ENCODE results near the gene PNPLA7. TPM values are rescaled to one million over a fixed set of nuclear protein-coding genes. Genes with fewer than 3 reads are reported as not detected.

The PNPLA7 gene
- total and polyA plus RNA-seq, 2 of the 8 experiments (the other 6 are each of a cell fraction or from before 2014, with no cell fraction given): 0.35 to 0.47 TPM

- CTCF ChIA-PET (ENCODE audit: partially characterized antibody): interaction anchor here (0.9 to 1.7 kb wide), 2 partner anchors 9 to 11 kb away, joined by 3 to 4 read pairs; no protein-coding TSS in a partner anchor
- Histone ChIP-seq H3K4me3 (ENCODE audit: extremely low read depth in 1 of 4, insufficient read depth in 2 of 4, low read depth in 3 of 4, low read length in 4 of 4) (no peak overlapping the region), H2BK20ac (ENCODE audit: low read length) (no peak overlapping the region), H3K4me1 (replicated peaks in 1 of 4; ENCODE audit: control insufficient read depth in 3 of 4, insufficient read depth in 4 of 4, low read length in 3 of 4) (no peaks in the 10 kb centered on the region; a peak in 1 of 7 replicates), H3K23ac (ENCODE audit: insufficient read length) (no peak overlapping the region), H3K14ac (ENCODE audit: insufficient read length) (no peak overlapping the region), H3K18ac (ENCODE audit: extremely low read depth, low read length) (no peak overlapping the region), H2BK5ac (ENCODE audit: low read depth, low read length) (no peak overlapping the region), H3K23me2 (ENCODE audit: low read depth, low read length) (no peaks in the 10 kb centered on the region), H3K27me3 (replicated peaks in 1 of 4; ENCODE audit: control insufficient read depth in 3 of 4, extremely low read depth in 1 of 4, insufficient read depth in 3 of 4, low read length in 3 of 4) (no peaks in the 10 kb centered on the region), H3K9me3 (ENCODE audit: insufficient read depth in 2 of 2, low read depth in 1 of 2, low read length in 1 of 2) (peaks cover 7 to 12% of the 10 kb centered on the region in 2 experiments; a peak in 3 of 4 replicates), H2BK120ac (replicated peaks; ENCODE audit: low read depth, low read length) (no peak overlapping the region), H2BK12ac (ENCODE audit: low read depth, low read length) (no peak overlapping the region), H2BK15ac (ENCODE audit: low read length) (no peak overlapping the region), H3K79me2 (ENCODE audit: control insufficient read depth in 1 of 2, insufficient read depth in 2 of 2, low read length in 2 of 2) (no peaks in the 10 kb centered on the region), H3K27ac (ENCODE audit: low read depth, low read length) (no peak overlapping the region), H3K4me2 (ENCODE audit: insufficient read depth in 1 of 2, low read depth in 2 of 2, low read length in 2 of 2) (no peak overlapping the region), H3K79me1 (ENCODE audit: low read depth, low read length) (no peaks in the 10 kb centered on the region), H2AK5ac (ENCODE audit: low read depth, low read length) (no peak overlapping the region), H3K4ac (replicated peaks; ENCODE audit: insufficient read length, low read depth, low read length) (no peak overlapping the region), H2AFZ (ENCODE audit: low read length) (no peak overlapping the region), H4K91ac (replicated peaks; ENCODE audit: insufficient read length, low read length) (no peak overlapping the region), H3K36me3 (ENCODE audit: control insufficient read depth in 2 of 4, insufficient read depth in 4 of 4, low read length in 3 of 4) (no peaks in the 10 kb centered on the region), H3K56ac (replicated peaks; ENCODE audit: insufficient read length, low read depth, low read length) (no peak overlapping the region), H4K8ac (ENCODE audit: extremely low read depth, insufficient read depth, low read length) (peak overlapping the region; percentile 68; the same call in 1 of the 2 replicates), H4K5ac (ENCODE audit: insufficient read length, low read depth, low read length) (no peak overlapping the region), H3K9ac (replicated peaks in 1 of 4; ENCODE audit: extremely low read depth in 1 of 4, low read depth in 3 of 4, low read length in 3 of 4) (no peak overlapping the region), H4K20me1 (replicated peaks in 1 of 2; ENCODE audit: control insufficient read depth in 1 of 2, insufficient read depth in 2 of 2, low read length in 2 of 2) (peaks cover 0 to 1% of the 10 kb centered on the region in 2 experiments)
- DNase-seq (ENCODE audit: low read depth in 1 of 2, low spot score in 2 of 2): no peak
- no peak for FAIRE-seq
- POLR2A ChIA-PET (ENCODE audit: partially characterized antibody): interaction anchor here (2.5 kb wide), 1 partner anchor 9 kb away, joined by 7 read pairs; the partner anchor contains the start of gene MRPL41
- 93% methylated on average over 20 of the region's 25 CpGs; no CpG with 5 or more reads in 1 of the 2 experiments for WGBS, 2 experiments (ENCODE audit: extremely low coverage in 1 of 2, insufficient coverage in 1 of 2, insufficient read length in 1 of 2, insufficient replicate concordance in 2 of 2, low coverage in 1 of 2, low lambda C conversion rate in 2 of 2, missing lambda C conversion rate in 1 of 2)
- no peak for TF ChIP-seq SIN3A (conservative IDR thresholded peaks at IDR 0.05 in 1 of 2, IDR thresholded peaks at IDR 0.05 in 1 of 2; ENCODE audit: low read depth in 1 of 2, low read length in 2 of 2)
- no peak for TF ChIP-seq MAFK (IDR thresholded peaks at IDR 0.05; ENCODE audit: low read depth, low read length)
- TF ChIP-seq SP2 (IDR thresholded peaks at IDR 0.05; ENCODE audit: low read length): no peak
- no peak for TF ChIP-seq TEAD4 (IDR thresholded peaks at IDR 0.05; ENCODE audit: low read depth, low read length)
- no peak for TF ChIP-seq FOSL1 (IDR thresholded peaks at IDR 0.05; ENCODE audit: insufficient read depth, low read depth, low read length)
- TF ChIP-seq, protein P1, sequence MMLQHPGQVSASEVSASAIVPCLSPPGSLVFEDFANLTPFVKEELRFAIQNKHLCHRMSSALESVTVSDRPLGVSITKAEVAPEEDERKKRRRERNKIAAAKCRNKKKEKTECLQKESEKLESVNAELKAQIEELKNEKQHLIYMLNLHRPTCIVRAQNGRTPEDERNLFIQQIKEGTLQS (IDR thresholded peaks at IDR 0.05; ENCODE audit: insufficient read depth, low read depth, low read length): no peak
- no peak for TF ChIP-seq POU5F1 (IDR thresholded peaks at IDR 0.05; ENCODE audit: low read depth, low read length)
- TF ChIP-seq KDM1A (IDR thresholded peaks at IDR 0.05; ENCODE audit: borderline replicate concordance, low read length): no peak
- TF ChIP-seq ASH2L (IDR thresholded peaks at IDR 0.05; ENCODE audit: low read length): no peak
- no peak for TF ChIP-seq NANOG (IDR thresholded peaks at IDR 0.05; ENCODE audit: insufficient read depth, low read depth, low read length, poor library complexity, severe bottlenecking)
Observed at GRCh38 chr9:137543237-137543963, 6.8 kb downstream of the PNPLA7 start.

All from H1 (cell line).